Measurements from ENCODE around the gene BAAT. TPM values are rescaled to one million over a fixed set of nuclear protein-coding genes. Genes with fewer than 3 reads are reported as not detected.

Gene BAAT
- total and polyA plus RNA-seq, 4 donors: 0.03 to 0.37 (median 0.21) TPM

DNA sequence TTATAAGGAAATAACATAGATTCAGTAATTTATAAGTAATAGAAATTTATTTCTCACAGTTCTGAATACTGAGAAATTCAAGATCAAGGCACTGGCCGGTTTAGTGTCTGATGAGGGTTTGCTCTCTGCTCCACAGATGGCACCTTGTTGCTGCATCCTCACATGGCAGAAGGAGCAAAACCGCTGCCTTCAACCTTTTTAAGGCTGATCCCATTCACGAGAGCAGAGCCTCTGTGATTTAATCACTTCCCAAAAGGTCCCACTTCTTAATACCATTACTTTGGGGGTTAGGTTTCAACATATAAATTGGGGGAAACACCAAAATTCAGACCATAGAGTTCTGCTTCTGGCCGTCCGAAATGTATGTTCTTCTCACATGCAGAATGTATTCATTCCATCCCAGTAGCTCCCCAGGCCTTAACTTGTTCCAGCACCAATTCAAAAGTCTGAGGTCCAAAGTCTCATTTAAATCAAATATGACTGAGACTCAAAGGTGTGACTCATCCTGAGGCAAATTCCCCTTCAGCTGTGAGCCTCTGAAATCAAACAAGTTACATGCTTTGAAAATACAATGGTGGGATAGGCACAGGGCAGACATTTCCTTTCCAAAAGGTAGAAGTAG, 30.6 kb downstream of the BAAT start:
- WGBS, 2 donors: 90 to 91% methylated on average over 5 of the region's 5 CpGs
- DNase-seq (no peak), ATAC-seq (ENCODE audit: insufficient read depth, low FRiP score) (no peak)
- no peaks in the 10 kb centered on the region for H3K9me3 ChIP-seq (ENCODE audit: control insufficient read depth in 4 of 4, insufficient read depth in 3 of 4, low read length in 3 of 4)
- no peaks in the 10 kb centered on the region for H3K36me3 ChIP-seq (ENCODE audit: control insufficient read depth in 4 of 4, insufficient read depth in 4 of 4, low read length in 4 of 4)
- no peaks in the 10 kb centered on the region for H3K27me3 ChIP-seq (ENCODE audit: control insufficient read depth in 3 of 3, insufficient read depth in 3 of 3, low read length in 2 of 3)
- TF ChIP-seq, protein P1, sequence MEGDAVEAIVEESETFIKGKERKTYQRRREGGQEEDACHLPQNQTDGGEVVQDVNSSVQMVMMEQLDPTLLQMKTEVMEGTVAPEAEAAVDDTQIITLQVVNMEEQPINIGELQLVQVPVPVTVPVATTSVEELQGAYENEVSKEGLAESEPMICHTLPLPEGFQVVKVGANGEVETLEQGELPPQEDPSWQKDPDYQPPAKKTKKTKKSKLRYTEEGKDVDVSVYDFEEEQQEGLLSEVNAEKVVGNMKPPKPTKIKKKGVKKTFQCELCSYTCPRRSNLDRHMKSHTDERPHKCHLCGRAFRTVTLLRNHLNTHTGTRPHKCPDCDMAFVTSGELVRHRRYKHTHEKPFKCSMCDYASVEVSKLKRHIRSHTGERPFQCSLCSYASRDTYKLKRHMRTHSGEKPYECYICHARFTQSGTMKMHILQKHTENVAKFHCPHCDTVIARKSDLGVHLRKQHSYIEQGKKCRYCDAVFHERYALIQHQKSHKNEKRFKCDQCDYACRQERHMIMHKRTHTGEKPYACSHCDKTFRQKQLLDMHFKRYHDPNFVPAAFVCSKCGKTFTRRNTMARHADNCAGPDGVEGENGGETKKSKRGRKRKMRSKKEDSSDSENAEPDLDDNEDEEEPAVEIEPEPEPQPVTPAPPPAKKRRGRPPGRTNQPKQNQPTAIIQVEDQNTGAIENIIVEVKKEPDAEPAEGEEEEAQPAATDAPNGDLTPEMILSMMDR (IDR thresholded peaks at IDR 0.05; ENCODE audit: control extremely low read depth, extremely low read depth): no peak
- no peak overlapping the region for H3K9ac ChIP-seq (ENCODE audit: insufficient read depth in 1 of 2, low read length in 2 of 2)
- H3K4me1 ChIP-seq (ENCODE audit: control insufficient read depth in 5 of 5, insufficient read depth in 5 of 5, low read length in 5 of 5): no peaks in the 10 kb centered on the region
- H3K4me3 ChIP-seq: no peak overlapping the region
- no peak overlapping the region for H3K27ac ChIP-seq (ENCODE audit: low read depth in 1 of 2, low read length in 1 of 2)

DNA sequence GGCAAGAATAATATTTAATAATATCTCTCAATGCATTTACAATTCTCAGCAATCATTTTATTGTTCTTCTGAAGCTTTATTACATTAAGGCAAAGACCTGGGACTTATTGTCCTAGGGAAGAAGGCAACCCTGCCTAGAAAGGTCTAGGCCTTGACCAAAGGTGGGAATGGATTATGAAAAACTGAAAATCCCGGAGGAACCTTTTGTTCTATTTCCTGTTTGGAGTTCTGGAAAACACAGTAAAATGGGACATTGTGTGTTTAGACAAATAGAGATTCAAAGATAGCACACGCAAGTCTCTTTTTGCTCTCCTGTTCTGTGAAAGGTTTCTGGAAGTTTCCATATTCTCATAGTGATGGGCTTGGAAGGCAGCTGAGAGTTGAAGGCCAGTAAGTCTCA, 31.1 kb downstream of the BAAT start:
- Histone ChIP-seq H3K36me3 (ENCODE audit: control insufficient read depth in 4 of 4, insufficient read depth in 4 of 4, low read length in 4 of 4) (no peaks in the 10 kb centered on the region), H3K27me3 (ENCODE audit: control insufficient read depth in 3 of 3, insufficient read depth in 3 of 3, low read length in 2 of 3) (no peaks in the 10 kb centered on the region), H3K4me1 (ENCODE audit: control insufficient read depth in 5 of 5, insufficient read depth in 5 of 5, low read length in 5 of 5) (no peaks in the 10 kb centered on the region), H3K9me3 (ENCODE audit: control insufficient read depth in 4 of 4, insufficient read depth in 3 of 4, low read length in 3 of 4) (no peaks in the 10 kb centered on the region), H3K27ac (ENCODE audit: low read depth in 1 of 2, low read length in 1 of 2) (no peak overlapping the region), H3K9ac (ENCODE audit: insufficient read depth in 1 of 2, low read length in 2 of 2) (no peak overlapping the region), H3K4me3 (no peak overlapping the region)
- TF ChIP-seq, protein P1 (IDR thresholded peaks at IDR 0.05; ENCODE audit: control extremely low read depth, extremely low read depth): no peak
- DNase-seq: no peak
- WGBS, 2 donors: 73 to 86% methylated on average over 2 of the region's 2 CpGs
- ATAC-seq (ENCODE audit: insufficient read depth, low FRiP score): no peak

GRCh38 chr9:101352892-101353463, 31.8 kb downstream of the BAAT start:
- DNase-seq (no peak), ATAC-seq (ENCODE audit: insufficient read depth, low FRiP score) (no peak)
- H3K4me3 ChIP-seq: no peak overlapping the region
- WGBS, 2 donors: 79 to 81% methylated on average over 6 of the region's 6 CpGs
- no peak overlapping the region for H3K9ac ChIP-seq (ENCODE audit: insufficient read depth in 1 of 2, low read length in 2 of 2)
- H3K36me3 ChIP-seq (ENCODE audit: control insufficient read depth in 4 of 4, insufficient read depth in 4 of 4, low read length in 4 of 4): no peaks in the 10 kb centered on the region
- H3K27ac ChIP-seq (ENCODE audit: low read depth in 1 of 2, low read length in 1 of 2): no peak overlapping the region
- H3K27me3 ChIP-seq (ENCODE audit: control insufficient read depth in 3 of 3, insufficient read depth in 3 of 3, low read length in 2 of 3): no peaks in the 10 kb centered on the region
- no peaks in the 10 kb centered on the region for H3K9me3 ChIP-seq (ENCODE audit: control insufficient read depth in 4 of 4, insufficient read depth in 3 of 4, low read length in 3 of 4)
- no peaks in the 10 kb centered on the region for H3K4me1 ChIP-seq (ENCODE audit: control insufficient read depth in 5 of 5, insufficient read depth in 5 of 5, low read length in 5 of 5)
- TF ChIP-seq, protein P1 (IDR thresholded peaks at IDR 0.05; ENCODE audit: control extremely low read depth, extremely low read depth): no peak

Measured in lung (tissue), 12 donors.